ENCODE data around the gene MAFB. TPM values are rescaled to one million over a fixed set of nuclear protein-coding genes. Genes with fewer than 3 reads are reported as not detected.

Gene MAFB
- polyA plus RNA-seq, 3 donors = 115 to 128 (median 128) TPM

DNA sequence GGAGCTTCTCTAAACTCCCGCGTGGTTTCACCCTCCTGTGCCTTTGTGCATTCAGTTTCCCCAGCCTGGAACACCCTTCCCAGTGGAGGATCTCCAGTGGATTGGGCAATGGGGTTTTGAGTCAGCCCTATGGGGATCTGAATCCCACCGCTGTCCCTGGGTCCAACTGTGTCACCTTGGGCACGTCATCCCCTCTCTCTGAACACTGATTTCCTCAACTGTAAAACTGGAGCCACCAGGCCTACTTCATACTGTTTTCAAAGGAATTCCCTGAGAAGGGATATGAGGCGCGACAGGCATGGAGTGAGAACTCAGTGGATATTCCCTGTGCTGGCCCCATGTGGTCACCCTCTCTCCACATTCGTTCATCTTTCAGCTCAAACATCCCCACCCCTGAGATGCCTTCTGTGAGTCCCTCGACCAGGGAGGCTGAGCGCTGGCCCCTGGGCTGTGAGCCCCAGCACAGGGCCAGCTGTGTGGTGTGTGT, 25.7 kb downstream of the MAFB start:
- no peak for DNase-seq (ENCODE audit: low read depth in 3 of 3, low spot score in 2 of 3)

DNA sequence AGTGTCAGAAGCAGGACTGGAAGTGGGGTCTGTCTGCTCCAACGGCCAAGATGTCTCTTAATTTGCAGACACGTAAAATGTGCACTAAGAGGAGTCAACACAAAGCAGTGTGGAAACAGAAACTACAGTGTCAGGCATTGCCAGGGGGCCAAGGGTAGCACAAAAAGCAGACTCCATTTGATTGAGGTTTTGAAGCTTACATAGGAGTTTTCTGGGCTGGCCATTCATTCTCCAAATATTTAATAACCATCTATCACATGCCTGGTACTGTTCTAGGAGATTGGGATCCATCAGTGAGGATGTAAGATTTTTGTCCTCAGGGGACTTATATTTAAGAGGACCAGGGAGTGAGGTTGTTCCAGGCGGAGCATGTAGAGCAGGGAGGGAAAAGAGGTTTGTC, 29.5 kb downstream of the MAFB start:
- no peak for DNase-seq (ENCODE audit: low read depth in 3 of 3, low spot score in 2 of 3)

DNA sequence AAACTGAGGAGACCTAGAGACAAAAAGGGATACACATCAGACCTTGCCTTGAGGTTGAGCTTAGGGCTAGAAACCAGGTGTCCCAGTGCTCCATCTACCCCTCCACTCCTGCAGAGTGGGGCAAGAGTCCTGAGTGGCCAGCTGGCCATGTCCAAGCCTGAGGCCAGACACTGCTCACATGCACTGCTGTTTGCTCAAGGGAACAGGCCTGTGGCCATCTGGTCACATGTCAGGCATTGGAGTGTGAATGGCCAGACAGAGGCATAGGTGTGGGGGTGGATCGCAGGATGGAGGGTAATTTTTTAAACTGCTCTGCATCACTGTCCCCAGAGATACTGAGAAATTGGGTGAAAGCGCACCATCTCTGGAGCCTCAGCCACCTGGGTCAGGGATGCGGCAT, 30.5 kb downstream of the MAFB start:
- no peak for DNase-seq (ENCODE audit: low read depth in 3 of 3, low spot score in 2 of 3)

DNA sequence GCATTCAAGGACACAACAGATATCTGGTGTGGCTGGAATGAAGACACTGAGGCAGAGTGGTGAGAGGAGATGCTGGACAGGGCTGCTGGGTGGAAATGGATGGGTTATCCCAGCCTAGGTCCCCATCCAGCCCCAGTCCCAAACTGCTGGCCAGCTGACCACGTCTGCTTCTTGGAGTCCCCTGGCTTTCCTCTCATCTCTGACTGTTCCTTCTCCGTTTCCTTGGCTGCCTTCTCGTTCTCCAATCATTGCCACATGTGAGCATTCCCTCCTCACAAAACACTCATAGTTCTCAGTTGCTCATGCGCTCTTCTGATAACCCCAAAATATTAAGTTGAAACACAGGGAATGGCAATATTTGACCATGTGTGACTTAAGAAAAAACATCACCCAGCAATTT, 31.5 kb downstream of the MAFB start:
- DNase-seq (ENCODE audit: low read depth in 3 of 3, low spot score in 2 of 3) = no peak

DNA sequence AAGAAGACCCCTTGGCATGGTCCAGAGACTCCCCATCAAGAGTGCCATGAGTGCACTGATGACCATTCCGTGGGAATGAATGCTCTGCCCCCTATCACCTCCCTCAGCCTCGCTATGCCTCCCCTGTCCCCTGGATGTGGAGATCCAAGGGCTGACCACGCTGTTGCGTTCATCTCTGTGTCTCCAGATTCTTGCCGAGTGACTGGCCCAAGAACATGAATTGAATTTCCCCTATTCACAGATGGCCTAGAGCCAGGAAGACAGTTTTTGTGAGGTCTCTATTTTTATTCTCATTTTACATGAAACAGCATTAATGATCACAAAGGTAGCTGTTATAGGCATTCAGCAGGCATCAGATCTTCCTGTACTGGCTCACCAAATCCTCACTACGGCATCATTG, 33.6 kb downstream of the MAFB start:
- no peak for DNase-seq (ENCODE audit: low read depth in 3 of 3, low spot score in 2 of 3)

DNA sequence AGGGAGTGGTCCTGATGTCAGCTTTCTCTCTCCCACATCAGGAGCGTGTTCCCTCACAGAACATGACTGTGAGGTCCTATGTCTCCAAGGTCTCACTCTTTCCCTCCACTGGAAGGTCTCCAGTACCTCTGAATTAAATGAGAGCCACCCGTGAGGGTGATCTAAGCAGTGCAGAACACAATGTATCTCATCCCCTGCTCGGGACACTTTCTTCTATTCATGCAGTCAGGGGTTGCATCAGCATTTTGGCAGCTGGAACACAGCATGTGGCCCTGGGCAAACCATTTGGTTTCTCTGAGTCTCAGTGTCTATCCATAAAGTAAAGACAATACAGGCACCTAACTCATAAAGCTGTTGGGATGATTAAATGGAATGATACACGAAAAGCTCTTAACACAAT, 34.2 kb downstream of the MAFB start:
- DNase-seq (ENCODE audit: low read depth in 3 of 3, low spot score in 2 of 3) = no peak

DNA sequence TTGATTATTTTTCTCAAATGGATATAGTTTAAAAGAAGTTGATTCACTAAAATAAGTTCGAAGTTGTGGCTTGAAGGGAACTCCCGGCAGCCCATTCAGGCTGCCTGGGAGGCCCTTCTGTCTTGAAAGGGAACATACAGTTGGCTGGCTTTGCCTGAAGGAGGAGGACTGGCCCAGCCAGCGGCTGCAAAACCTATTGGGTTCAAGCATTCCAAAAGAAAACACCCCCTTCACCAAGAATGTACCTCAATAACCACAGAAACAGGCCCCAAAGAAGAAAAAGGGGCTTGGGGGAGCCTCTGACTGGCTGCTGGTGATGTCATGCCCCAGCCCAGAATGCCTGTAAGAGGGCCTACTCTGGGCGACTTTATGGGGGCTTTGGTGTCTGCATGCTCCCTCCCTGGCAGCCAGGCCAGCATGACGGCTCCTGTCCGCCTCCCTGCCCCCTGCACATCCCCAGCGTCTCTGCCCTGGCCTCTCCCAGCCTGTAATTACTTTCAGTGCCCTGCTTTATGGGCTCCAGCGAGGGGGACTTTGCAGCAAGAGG, 36.5 kb downstream of the MAFB start:
- DNase-seq (ENCODE audit: low read depth in 3 of 3, low spot score in 2 of 3) = no peak

DNA sequence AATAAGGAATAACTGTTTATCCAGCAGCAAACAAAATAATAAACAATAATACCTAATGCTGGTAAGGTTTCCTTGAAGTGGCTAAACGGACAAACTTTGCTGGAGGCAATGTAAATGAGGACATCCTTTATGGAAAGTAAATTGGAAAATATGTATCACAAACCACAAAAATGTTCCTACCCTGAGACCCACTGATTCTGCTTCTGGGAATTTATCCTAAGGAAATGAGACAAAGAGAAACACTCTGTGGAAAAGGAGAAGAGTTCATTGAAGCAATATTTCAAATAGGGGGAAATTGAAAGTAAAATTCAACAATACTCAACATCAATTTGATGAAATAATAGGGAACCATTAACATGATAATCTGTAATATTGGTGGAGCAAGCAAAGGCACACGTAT, 37.9 kb downstream of the MAFB start:
- no peak for DNase-seq (ENCODE audit: low read depth in 3 of 3, low spot score in 2 of 3)

DNA sequence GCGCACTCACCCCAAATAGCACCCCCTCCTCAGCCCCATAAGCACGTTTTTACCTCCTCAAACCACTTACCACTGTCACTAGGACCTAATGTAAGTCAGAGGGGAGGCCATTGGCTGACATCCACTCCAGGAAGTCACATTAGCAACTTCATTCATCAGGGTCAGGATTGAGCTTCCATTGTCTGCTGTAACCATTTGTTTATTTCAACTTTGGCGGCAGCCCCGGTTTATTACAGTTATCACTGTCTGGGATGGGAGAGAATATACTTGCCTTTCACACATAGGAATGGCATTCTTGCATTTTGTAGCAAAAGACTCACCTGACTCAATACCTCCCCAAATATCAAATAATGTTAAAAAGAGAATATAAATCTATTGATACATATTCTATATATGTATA, 38.3 kb downstream of the MAFB start:
- DNase-seq (ENCODE audit: low read depth in 3 of 3, low spot score in 2 of 3) = no peak

DNA sequence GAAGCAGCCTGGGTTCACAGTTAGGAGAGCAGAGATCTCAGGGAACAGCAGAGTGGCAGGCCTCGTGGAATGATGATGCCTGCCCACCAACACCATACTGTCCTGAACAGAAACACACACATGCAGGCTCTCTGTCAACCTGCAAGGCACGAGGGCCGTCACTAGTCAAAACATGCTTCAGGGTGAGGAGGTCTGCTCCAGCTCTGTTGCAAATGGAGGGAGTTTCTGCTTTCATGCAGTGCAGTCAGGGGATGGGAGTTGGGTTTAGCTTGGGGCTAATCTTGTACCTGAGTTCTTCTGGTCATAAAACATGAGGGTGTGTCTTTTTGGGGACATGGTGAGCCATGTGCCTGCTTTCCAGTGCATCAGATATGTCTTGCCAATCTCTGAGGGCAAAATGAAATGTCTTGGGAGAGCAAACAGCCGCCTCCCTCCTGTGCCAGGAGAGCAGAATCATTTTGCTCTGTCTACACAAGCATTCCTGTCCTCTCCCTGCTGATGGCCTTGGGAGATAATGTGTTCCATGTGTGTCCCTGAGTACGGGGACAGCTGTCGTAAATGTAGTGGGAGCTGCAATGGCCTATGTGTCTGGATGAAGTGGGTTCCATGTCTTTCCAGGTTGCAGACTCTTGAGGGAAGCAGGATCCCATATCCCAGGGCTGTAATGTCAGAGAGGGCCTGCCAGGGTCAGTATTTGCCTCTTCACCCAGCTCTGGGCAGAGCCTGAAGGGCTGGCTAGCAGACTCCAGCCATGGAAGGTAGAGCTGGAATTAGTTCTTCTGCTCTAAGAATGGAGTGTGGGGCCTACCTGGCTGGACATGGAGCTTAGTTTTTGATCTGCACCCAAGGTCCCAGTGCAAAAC, 40.6 kb downstream of the MAFB start:
- no peak for DNase-seq (ENCODE audit: low read depth in 3 of 3, low spot score in 2 of 3)

DNA sequence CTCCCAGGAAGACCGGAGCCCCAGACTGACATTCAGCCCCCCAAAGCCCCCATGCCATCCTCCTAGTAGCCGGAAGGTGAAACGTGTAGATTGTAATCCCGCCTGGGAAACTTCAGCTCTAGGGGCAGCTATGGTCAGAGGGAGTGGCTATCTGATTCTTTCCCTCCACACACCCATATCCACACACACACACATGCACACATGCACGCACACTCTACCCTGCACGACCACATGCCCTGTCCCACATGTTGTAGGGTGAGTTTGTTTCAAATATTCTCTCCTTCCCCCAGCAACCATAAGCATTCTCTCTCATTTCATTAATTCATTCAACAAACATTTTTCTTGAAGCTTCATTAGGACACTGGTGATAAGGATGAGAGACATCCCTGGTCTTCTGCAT, 42.2 kb downstream of the MAFB start:
- no peak for DNase-seq (ENCODE audit: low read depth in 3 of 3, low spot score in 2 of 3)

DNA sequence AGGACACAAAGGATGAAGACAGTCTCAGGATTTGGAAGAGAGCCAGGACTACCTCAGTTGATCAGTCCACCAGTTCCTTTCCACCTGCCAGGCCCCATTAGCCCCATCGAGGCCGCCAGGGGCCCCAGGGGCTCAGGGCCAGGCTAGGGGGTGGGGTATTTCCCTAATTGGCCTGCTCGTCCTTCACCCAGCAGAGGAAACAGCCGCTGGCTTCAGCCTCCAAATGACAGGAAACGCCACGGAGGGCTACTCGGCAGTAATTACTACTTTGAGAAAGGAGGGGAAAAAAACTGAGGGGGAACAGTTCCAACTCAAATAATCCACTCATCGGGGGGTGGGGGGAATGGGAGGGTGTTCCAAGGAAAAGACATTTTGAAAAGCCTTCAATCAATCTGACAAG, 42.7 kb downstream of the MAFB start:
- DNase-seq (ENCODE audit: low read depth in 3 of 3, low spot score in 2 of 3) = no peak

DNA sequence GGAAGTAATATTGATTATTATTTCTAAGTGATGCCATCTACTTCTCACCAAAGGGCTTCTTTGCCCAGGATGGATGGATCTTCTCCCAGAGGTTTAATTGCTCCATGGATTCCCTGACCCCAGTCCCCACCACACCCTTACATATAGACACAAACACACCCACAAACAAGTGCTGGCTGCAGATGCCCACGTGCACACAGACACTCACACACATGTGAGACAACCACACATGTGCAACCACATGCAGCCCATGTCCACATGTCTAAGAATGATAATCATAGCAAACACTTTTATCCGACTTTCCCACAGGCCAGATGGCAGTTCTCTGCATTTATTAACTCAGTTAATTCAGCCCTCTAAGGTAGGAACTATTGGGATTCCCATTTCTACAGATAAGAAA, 44.2 kb downstream of the MAFB start:
- DNase-seq (ENCODE audit: low read depth in 3 of 3, low spot score in 2 of 3) = no peak

DNA sequence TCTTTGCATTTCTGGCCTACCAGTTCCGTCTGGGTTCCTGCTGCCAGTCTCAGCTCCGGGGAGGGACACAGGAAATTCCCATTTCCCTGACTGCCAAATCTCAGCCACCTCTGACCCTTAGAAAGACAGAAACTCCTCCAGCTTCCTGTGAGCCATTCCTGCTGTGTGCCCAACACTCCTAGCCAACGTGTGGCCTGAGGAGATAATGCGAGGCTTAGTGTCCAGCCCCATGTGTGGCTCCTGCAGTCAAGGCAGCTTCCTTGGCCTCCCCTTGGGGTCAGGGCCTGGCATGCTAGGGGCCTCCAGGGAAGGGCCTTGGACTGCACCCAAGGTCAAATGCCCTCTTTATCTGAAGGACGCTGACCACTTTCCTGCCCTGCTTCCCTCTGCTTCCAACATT, 45.1 kb downstream of the MAFB start:
- no peak for DNase-seq (ENCODE audit: low read depth in 3 of 3, low spot score in 2 of 3)

DNA sequence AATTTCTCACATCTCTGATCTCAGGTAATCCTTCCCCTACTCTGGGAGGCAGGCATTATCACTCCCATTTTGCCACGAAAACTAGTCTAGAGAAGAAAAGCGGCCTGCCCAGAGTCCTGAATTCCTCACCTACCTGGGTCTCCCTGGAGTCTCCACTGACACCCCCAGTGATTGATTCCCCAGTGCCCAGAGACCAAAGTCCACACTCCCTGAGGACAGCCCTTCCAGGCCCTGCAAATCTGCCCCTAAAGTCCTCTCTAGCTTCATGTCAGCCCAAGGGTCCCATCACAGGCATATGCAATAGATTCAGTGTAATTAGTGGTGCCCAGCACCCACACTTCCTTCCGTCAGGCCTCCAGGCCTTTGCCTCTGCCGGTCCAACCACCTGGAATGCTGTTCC, 47.2 kb downstream of the MAFB start:
- DNase-seq (ENCODE audit: low read depth in 3 of 3, low spot score in 2 of 3) = no peak

DNA sequence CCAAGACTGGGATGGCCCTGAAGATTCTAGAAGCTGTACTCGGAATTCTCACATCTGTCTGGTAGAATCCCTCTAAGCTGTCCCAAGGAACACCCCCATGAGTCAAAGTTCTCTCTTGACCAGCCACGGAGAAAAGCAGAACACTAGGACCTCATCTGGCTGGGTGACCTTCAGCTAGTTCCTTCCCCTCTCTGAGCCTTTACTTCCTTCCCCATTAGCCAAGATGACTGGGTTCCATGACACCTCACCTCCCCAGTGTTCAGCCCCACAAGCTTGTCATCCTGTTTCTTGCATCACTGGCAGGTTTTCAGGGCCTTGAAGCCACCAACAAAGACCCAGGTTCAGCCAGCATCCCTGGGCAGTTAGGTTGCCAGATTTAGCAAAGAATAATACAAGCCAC, 47.8 kb downstream of the MAFB start:
- no peak for DNase-seq (ENCODE audit: low read depth in 3 of 3, low spot score in 2 of 3)

DNA sequence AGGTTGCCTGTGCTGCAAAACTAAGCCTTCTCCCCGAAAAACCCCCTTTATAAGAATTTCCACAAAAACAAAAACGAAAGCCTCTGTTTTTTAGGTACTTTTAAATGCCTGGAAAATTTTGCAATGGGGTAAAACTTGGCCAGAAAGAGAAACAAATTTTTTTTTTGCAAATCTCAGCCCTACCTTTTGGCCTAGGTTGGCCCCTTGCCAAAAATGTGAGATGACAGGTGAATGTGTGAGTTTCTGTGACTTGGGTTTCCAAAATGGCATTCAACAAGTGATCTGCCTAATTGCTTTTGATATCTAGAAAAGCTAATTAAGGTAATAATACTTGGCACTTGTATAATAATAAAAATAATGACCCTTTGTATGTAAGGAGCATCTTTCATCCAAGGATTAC, 48.4 kb downstream of the MAFB start:
- DNase-seq (ENCODE audit: low read depth in 3 of 3, low spot score in 2 of 3) = no peak

DNA sequence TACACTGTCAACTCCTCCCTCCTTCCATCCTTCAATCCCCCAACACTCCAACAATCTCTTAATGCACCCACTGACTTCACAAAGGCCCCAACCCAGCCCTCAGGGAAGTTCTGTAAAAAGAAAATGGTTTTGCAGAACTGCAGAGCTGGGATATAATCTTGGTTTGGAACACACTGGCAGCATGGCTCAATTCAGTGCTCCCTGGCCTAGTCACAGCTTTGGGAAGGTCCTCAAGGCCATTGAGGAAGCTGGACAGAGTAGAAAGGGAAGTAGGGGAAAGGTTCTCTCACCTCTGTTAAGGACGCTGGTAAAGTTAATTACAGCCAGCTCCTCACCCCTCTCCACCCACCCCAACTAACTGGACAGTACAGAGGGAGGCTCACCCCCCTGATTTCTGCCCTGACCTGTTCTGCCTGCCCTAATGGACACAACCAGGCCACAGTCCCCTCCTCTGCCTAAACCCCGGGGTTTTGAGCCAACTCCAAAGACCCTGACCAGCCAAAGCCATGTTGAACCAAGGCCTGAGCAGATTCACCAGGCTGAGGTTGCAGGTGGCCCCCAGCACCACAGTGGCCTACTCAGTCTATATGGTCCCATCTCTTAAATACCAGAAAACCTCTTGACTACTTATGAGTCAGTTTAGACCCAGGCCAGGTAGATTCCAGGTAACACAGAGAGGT, 49.2 kb downstream of the MAFB start:
- no peak for DNase-seq (ENCODE audit: low read depth in 3 of 3, low spot score in 2 of 3)

DNA sequence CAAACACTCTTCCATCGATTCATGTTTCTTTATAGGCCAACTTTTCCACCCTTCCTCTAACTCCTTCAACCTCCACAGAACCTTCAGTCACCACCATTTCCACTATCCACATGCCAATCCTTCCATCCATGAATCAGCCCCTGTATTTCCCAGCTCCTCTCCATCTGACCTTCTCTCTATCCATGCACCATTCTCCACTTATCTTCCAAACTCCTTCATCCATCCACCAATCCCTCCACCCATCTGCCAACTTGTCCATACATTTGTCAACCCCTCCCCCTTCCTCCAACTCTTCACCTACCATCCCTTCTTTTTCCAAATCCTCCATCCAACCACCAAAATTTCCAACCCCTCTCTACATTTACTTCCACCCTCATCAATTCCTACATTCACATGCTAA, 49.9 kb downstream of the MAFB start:
- no peak for DNase-seq (ENCODE audit: low read depth in 3 of 3, low spot score in 2 of 3)

DNA sequence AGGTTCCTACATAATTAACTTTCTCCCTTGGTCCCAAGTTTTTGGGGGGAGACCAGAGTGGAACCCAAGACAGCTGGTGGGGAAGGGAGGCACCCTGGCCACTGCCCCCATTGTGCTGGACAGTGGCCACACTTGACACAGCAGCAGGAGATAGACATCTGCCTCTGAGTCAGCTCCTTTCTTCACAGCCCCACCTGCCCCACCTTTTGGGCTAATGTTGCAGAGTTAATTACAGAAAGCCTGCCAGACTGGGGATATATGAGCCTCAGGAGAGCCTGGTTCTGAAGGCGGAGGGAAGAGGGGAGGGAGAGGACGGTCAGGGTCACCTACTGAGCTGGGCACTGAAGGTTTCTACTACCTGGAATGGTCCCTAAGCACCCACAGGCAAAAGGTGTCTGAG, 50.6 kb downstream of the MAFB start:
- DNase-seq (ENCODE audit: low read depth in 3 of 3, low spot score in 2 of 3) = no peak

DNA sequence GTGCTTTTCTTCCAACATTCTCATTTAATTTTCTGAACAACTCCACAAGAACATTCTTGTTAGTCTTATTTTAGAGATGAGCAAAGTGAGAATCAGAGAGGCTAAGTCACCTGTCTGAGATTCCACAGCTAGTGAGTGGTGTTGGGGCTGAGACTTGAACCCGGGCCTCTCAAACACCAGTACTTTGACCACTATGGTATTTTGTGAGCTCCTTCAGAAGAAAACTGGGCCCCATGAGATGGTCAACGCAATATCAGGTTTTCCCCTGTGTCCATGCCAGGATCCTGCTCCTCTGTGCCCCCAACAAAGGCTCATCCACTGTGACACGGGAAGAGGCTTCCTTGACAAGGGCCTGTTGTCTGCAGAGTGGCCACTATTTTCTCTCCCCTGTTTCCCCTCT, 51.9 kb downstream of the MAFB start:
- DNase-seq (ENCODE audit: low read depth in 3 of 3, low spot score in 2 of 3) = no peak

DNA sequence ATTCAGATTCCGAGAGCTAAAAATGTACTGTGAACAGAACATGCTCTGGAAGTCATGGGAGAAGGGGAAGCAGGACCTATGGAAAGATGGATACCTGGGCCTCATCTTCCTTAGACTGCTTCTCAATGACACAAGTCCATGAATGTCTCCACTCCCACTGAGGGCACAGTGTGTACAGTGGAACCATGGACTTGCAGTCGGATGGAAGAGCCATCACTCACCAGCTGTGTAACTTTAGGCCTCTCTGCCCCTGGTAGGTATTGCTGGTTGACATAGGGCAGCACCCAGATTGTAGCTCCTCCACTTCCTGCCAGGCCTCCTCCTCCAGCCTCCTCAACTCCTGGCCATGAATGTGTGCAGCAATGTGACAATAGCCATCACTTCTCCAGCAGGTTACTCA, 52.5 kb downstream of the MAFB start:
- DNase-seq (ENCODE audit: low read depth in 3 of 3, low spot score in 2 of 3) = no peak
